ENCODE results near the gene NAA35. TPM values are rescaled to one million over a fixed set of nuclear protein-coding genes. Genes with fewer than 3 reads are reported as not detected.
A peak's percentile ranks its signal among the peaks of the same experiment; 100 is the strongest.

The NAA35 gene
- total and polyA plus RNA-seq, 2 experiments from 2014 or later, result 19.7 to 22.0 TPM

GRCh38 chr9:86035827-86036440, 95.0 kb downstream of the NAA35 start:
- WGBS, 2 experiments (ENCODE audit: low coverage in 1 of 2, low lambda C conversion rate in 2 of 2, missing lambda C conversion rate in 2 of 2), result 78 to 84% methylated on average over 13 to 15 of the region's 15 CpGs

GRCh38 chr9:86036555-86036954, 95.6 kb downstream of the NAA35 start:
- Histone ChIP-seq H3K27me3 (replicated peaks; ENCODE audit: insufficient read depth) (no peaks in the 10 kb centered on the region), H3K27ac (no peak overlapping the region), H3K4me2 (ENCODE audit: unreplicated experiment) (no peak overlapping the region), H3K4me1 (ENCODE audit: insufficient read depth) (peaks cover 8% of the 10 kb centered on the region), H2AFZ (no peak overlapping the region), H3F3A (ENCODE audit: insufficient read depth) (peaks cover 9% of the 10 kb centered on the region; the same call in 1 of the 2 replicates), H3K9ac (no peak overlapping the region), H3K36me3 (ENCODE audit: low read depth) (no peaks in the 10 kb centered on the region; the same call in 1 of the 2 replicates), H3K9me2 (ENCODE audit: insufficient read depth) (no peaks in the 10 kb centered on the region), H3K4me3 (no peak overlapping the region), H3K9me3 (ENCODE audit: low read depth) (no peaks in the 10 kb centered on the region), H4K20me1 (ENCODE audit: insufficient read depth) (no peaks in the 10 kb centered on the region), H3K79me2 (ENCODE audit: insufficient read depth) (no peaks in the 10 kb centered on the region)
- WGBS, 2 experiments (ENCODE audit: low coverage in 1 of 2, low lambda C conversion rate in 2 of 2, missing lambda C conversion rate in 2 of 2), result 97 to 98% methylated on average over 9 of the region's 9 CpGs
- TF ChIP-seq EZH2phosphoT487 (IDR thresholded peaks at IDR 0.05; ENCODE audit: insufficient read depth, low read depth), result no peak
- TF ChIP-seq EZH2 (IDR thresholded peaks at IDR 0.05; ENCODE audit: insufficient read depth, poor library complexity, severe bottlenecking), result no peak
- DNase-seq, result no peak
- in situ Hi-C loops (cut with MboI), result no loop called here

More at GRCh38 chr9:86035827-86036440, 95.0 kb downstream of the NAA35 start:
- no peaks in the 10 kb centered on the region for H4K20me1 ChIP-seq (ENCODE audit: insufficient read depth)
- no peak overlapping the region for H3K4me3 ChIP-seq
- H3F3A ChIP-seq (ENCODE audit: insufficient read depth), result peaks cover 9% of the 10 kb centered on the region; the same call in 1 of the 2 replicates
- H2AFZ ChIP-seq, result no peak overlapping the region
- H3K79me2 ChIP-seq (ENCODE audit: insufficient read depth), result no peaks in the 10 kb centered on the region
- in situ Hi-C loops (cut with MboI), result no loop called here
- no peak for DNase-seq
- H3K27me3 ChIP-seq (replicated peaks; ENCODE audit: insufficient read depth), result no peaks in the 10 kb centered on the region
- TF ChIP-seq EZH2 (IDR thresholded peaks at IDR 0.05; ENCODE audit: insufficient read depth, poor library complexity, severe bottlenecking), result no peak
- TF ChIP-seq EZH2phosphoT487 (IDR thresholded peaks at IDR 0.05; ENCODE audit: insufficient read depth, low read depth), result no peak
- no peaks in the 10 kb centered on the region; the same call in 1 of the 2 replicates for H3K36me3 ChIP-seq (ENCODE audit: low read depth)
- peaks cover 2% of the 10 kb centered on the region for H3K4me1 ChIP-seq (ENCODE audit: insufficient read depth)
- H3K9me3 ChIP-seq (ENCODE audit: low read depth), result no peaks in the 10 kb centered on the region
- H3K9me2 ChIP-seq (ENCODE audit: insufficient read depth), result no peaks in the 10 kb centered on the region
- no peak overlapping the region for H3K27ac ChIP-seq
- H3K9ac ChIP-seq, result no peak overlapping the region
- no peak overlapping the region for H3K4me2 ChIP-seq (ENCODE audit: unreplicated experiment)

GRCh38 chr9:86039991-86040860, 99.3 kb downstream of the NAA35 start:
- in situ Hi-C loops (cut with MboI), result no loop called here
- Histone ChIP-seq H3K9me3 (ENCODE audit: low read depth) (no peaks in the 10 kb centered on the region), H3K9ac (no peak overlapping the region), H3K27me3 (replicated peaks; ENCODE audit: insufficient read depth) (no peaks in the 10 kb centered on the region), H3K4me1 (ENCODE audit: insufficient read depth) (peaks cover 9% of the 10 kb centered on the region), H3F3A (ENCODE audit: insufficient read depth) (peaks cover 15% of the 10 kb centered on the region; the same call in 1 of the 2 replicates), H3K36me3 (ENCODE audit: low read depth) (no peaks in the 10 kb centered on the region), H3K9me2 (ENCODE audit: insufficient read depth) (no peaks in the 10 kb centered on the region), H3K4me2 (ENCODE audit: unreplicated experiment) (no peak overlapping the region), H3K4me3 (no peak overlapping the region), H4K20me1 (ENCODE audit: insufficient read depth) (no peaks in the 10 kb centered on the region), H3K27ac (no peak overlapping the region), H3K79me2 (ENCODE audit: insufficient read depth) (no peaks in the 10 kb centered on the region), H2AFZ (no peak overlapping the region)
- DNase-seq, result no peak
- 98% methylated on average over 12 of the region's 12 CpGs for WGBS, 2 experiments (ENCODE audit: low coverage in 1 of 2, low lambda C conversion rate in 2 of 2, missing lambda C conversion rate in 2 of 2)
- TF ChIP-seq EZH2 (IDR thresholded peaks at IDR 0.05; ENCODE audit: insufficient read depth, poor library complexity, severe bottlenecking) (no peak), EZH2phosphoT487 (IDR thresholded peaks at IDR 0.05; ENCODE audit: insufficient read depth, low read depth) (no peak)

GRCh38 chr9:86040861-86041155, 99.9 kb downstream of the NAA35 start:
- WGBS, 2 experiments (ENCODE audit: low coverage in 1 of 2, low lambda C conversion rate in 2 of 2, missing lambda C conversion rate in 2 of 2), result 47 to 56% methylated on average over 3 of the region's 3 CpGs
- Histone ChIP-seq H3K4me1 (ENCODE audit: insufficient read depth) (peaks cover 9% of the 10 kb centered on the region), H3K4me3 (no peak overlapping the region)

More at GRCh38 chr9:86040861-86041155, 99.9 kb downstream of the NAA35 start:
- Histone ChIP-seq H3K9ac (no peak overlapping the region), H3K4me2 (ENCODE audit: unreplicated experiment) (peak overlapping the region; percentile 52), H3K27me3 (replicated peaks; ENCODE audit: insufficient read depth) (no peaks in the 10 kb centered on the region), H3K9me2 (ENCODE audit: insufficient read depth) (no peaks in the 10 kb centered on the region), H4K20me1 (ENCODE audit: insufficient read depth) (no peaks in the 10 kb centered on the region), H3F3A (ENCODE audit: insufficient read depth) (peaks cover 15% of the 10 kb centered on the region; the same call in 1 of the 2 replicates), H2AFZ (no peak overlapping the region), H3K9me3 (ENCODE audit: low read depth) (no peaks in the 10 kb centered on the region), H3K79me2 (ENCODE audit: insufficient read depth) (no peaks in the 10 kb centered on the region), H3K27ac (no peak overlapping the region), H3K36me3 (ENCODE audit: low read depth) (no peaks in the 10 kb centered on the region)
- in situ Hi-C loops (cut with MboI), result no loop called here
- no peak for DNase-seq
- no peak for TF ChIP-seq EZH2phosphoT487 (IDR thresholded peaks at IDR 0.05; ENCODE audit: insufficient read depth, low read depth)
- TF ChIP-seq EZH2 (IDR thresholded peaks at IDR 0.05; ENCODE audit: insufficient read depth, poor library complexity, severe bottlenecking), result no peak

Measured in GM23248 (cell line).